ENCODE results near the gene PNRC1. TPM values are rescaled to one million over a fixed set of nuclear protein-coding genes. Genes with fewer than 3 reads are reported as not detected.

The PNRC1 gene
- polyA plus RNA-seq, 1 of the 3 experiments (the other 2 are of a cell fraction) = 7.8 TPM

GRCh38 chr6:89073014-89073620, 7.4 kb upstream of the PNRC1 start:
- Histone ChIP-seq H3K4me2 (no peak overlapping the region), H4K20me1 (ENCODE audit: insufficient read depth) (no peaks in the 10 kb centered on the region), H3K27ac (ENCODE audit: low read depth in 2 of 2, low read length in 1 of 2) (no peak overlapping the region), H3K9me3 (no peaks in the 10 kb centered on the region), H3K9ac (no peak overlapping the region), H3K4me3 (ENCODE audit: low read depth in 2 of 2, low read length in 1 of 2) (no peak overlapping the region), H3K9me2 (no peaks in the 10 kb centered on the region), H3K36me3 (replicated peaks in 1 of 2; ENCODE audit: control insufficient read depth in 1 of 2, insufficient read depth in 2 of 2, low read length in 1 of 2) (no peaks in the 10 kb centered on the region), H3K27me3 (ENCODE audit: insufficient read depth) (no peaks in the 10 kb centered on the region), H3F3A (replicated peaks; ENCODE audit: insufficient read depth) (no peaks in the 10 kb centered on the region), H3K79me2 (ENCODE audit: insufficient read depth) (no peaks in the 10 kb centered on the region), H3K4me1 (ENCODE audit: control insufficient read depth in 1 of 2, insufficient read depth in 2 of 2, low read depth in 1 of 2, low read length in 1 of 2) (no peaks in the 10 kb centered on the region), H2AFZ (ENCODE audit: low read depth) (no peak overlapping the region)
- ChIA-PET POLR2A (no interaction called here), CTCF (no interaction called here)
- no peak for DNase-seq
- no peak for TF ChIP-seq USF2 (IDR thresholded peaks at IDR 0.05; ENCODE audit: borderline replicate concordance, low read depth, low read length)
- TF ChIP-seq EP300 (IDR thresholded peaks at IDR 0.05; ENCODE audit: borderline replicate concordance in 1 of 2, low read depth in 1 of 2, low read length in 1 of 2) = no peak
- no peak for TF ChIP-seq RCOR1 (IDR thresholded peaks at IDR 0.05; ENCODE audit: low read length)
- TF ChIP-seq MAX (IDR thresholded peaks at IDR 0.05; ENCODE audit: low read depth) = no peak
- no peak for TF ChIP-seq NRF1 (IDR thresholded peaks at IDR 0.05; ENCODE audit: low read depth, low read length)
- no peak for TF ChIP-seq PBX3 (IDR thresholded peaks at IDR 0.05)
- WGBS (ENCODE audit: low lambda C conversion rate) = 63% methylated on average over 4 of the region's 4 CpGs

- Histone ChIP-seq H3K4me3 (ENCODE audit: low read depth in 2 of 2, low read length in 1 of 2) (no peak overlapping the region), H4K20me1 (ENCODE audit: insufficient read depth) (no peaks in the 10 kb centered on the region), H3K9ac (no peak overlapping the region), H3K9me2 (no peaks in the 10 kb centered on the region), H3K4me1 (ENCODE audit: control insufficient read depth in 1 of 2, insufficient read depth in 2 of 2, low read depth in 1 of 2, low read length in 1 of 2) (no peaks in the 10 kb centered on the region), H3K27ac (ENCODE audit: low read depth in 2 of 2, low read length in 1 of 2) (no peak overlapping the region), H3K36me3 (replicated peaks in 1 of 2; ENCODE audit: control insufficient read depth in 1 of 2, insufficient read depth in 2 of 2, low read length in 1 of 2) (no peaks in the 10 kb centered on the region), H3K27me3 (ENCODE audit: insufficient read depth) (no peaks in the 10 kb centered on the region), H2AFZ (ENCODE audit: low read depth) (no peak overlapping the region), H3K79me2 (ENCODE audit: insufficient read depth) (no peaks in the 10 kb centered on the region), H3K4me2 (no peak overlapping the region), H3K9me3 (no peaks in the 10 kb centered on the region), H3F3A (replicated peaks; ENCODE audit: insufficient read depth) (peaks cover 5% of the 10 kb centered on the region)
- CTCF ChIA-PET = no interaction called here
- WGBS (ENCODE audit: low lambda C conversion rate) = 68% methylated on average over 2 of the region's 2 CpGs
- POLR2A ChIA-PET = no interaction called here
- TF ChIP-seq CTCF (IDR thresholded peaks at IDR 0.05) (no peak), RAD21 (IDR thresholded peaks at IDR 0.05; ENCODE audit: low read length) (no peak), POLR2AphosphoS5 (IDR thresholded peaks at IDR 0.05; ENCODE audit: low read depth, low read length) (no peak), USF2 (IDR thresholded peaks at IDR 0.05; ENCODE audit: borderline replicate concordance, low read depth, low read length) (no peak)
- no peak for DNase-seq
Measured at GRCh38 chr6:89073840-89074239, 6.7 kb upstream of the PNRC1 start.
